WTC11 (cell line): Measurements from ENCODE around the gene P3R3URF. TPM values are rescaled to one million over a fixed set of nuclear protein-coding genes. Genes with fewer than 3 reads are reported as not detected.

ENCODE experiments used
- ATAC-seq: fragments of 200-7000 bp; cut with Tn5 transposase; 2 replicates; pipeline ENCODE4 v1.10.0; 2021; ENCODE audit warnings: mild to moderate bottlenecking, moderate library complexity
- CTCF ChIA-PET: fragments of 300-600 bp; sonication (Branson Sonifier 250); formaldehyde crosslinking; loops from one replicate; lab custom pipeline; 2021; ENCODE audit warnings: antibody characterized with exemption; lab: Charles Lee
- POLR2A ChIA-PET: fragments of 350-600 bp; sonication (Branson Sonifier 250); formaldehyde crosslinking; loops from one replicate; lab custom pipeline; 2021; ENCODE audit warnings: antibody characterized with exemption; lab: Charles Lee
- DNase-seq: peaks from one replicate; pipeline ENCODE4 v3.0.0; 2021; ENCODE audit warnings: low spot score
- H3K27ac Mint-ChIP-seq: 2 replicates; pipeline ENCODE4 v1.8.0; 2021; ENCODE audit warnings: mixed read lengths
- H3K27me3 Mint-ChIP-seq: 2 replicates; pipeline ENCODE4 v1.8.0; 2021; ENCODE audit warnings: low read depth, mild to moderate bottlenecking, moderate library complexity, mixed read lengths
- H3K36me3 Mint-ChIP-seq: 2 replicates; pipeline ENCODE4 v1.8.0; 2021; ENCODE audit warnings: mixed read lengths
- H3K4me1 Mint-ChIP-seq: 2 replicates; pipeline ENCODE4 v1.8.0; 2022; ENCODE audit warnings: mixed read lengths
- H3K4me3 Mint-ChIP-seq: 2 replicates; pipeline ENCODE4 v1.8.0; 2021; ENCODE audit warnings: mild to moderate bottlenecking, moderate library complexity, mixed read lengths
- H3K9me3 Mint-ChIP-seq: 2 replicates; pipeline ENCODE4 v1.8.0; 2021; ENCODE audit warnings: mixed read lengths
- ATF1 ChIP-seq: sonication (generic); formaldehyde crosslinking; IDR thresholded peaks from 2 replicates; pipeline ENCODE4 v1.8.1; 2023; ENCODE audit warnings: mild to moderate bottlenecking, moderate library complexity, missing genetic modification reagents
- JAZF1 ChIP-seq: fragments of 250-450 bp; sonication (Bioruptor Pico); IDR thresholded peaks from 2 replicates; pipeline ENCODE4 v1.9.0; 2021; ENCODE audit warnings: moderate library complexity, mild to moderate bottlenecking, inconsistent platforms
- NFATC4 ChIP-seq: fragments of 250-450 bp; sonication (Bioruptor Pico); IDR thresholded peaks from 2 replicates; pipeline ENCODE4 v1.9.0; 2021; ENCODE audit warnings: mild to moderate bottlenecking
- NFYB ChIP-seq: sonication (generic); formaldehyde crosslinking; conservative IDR thresholded peaks from 2 replicates; pipeline ENCODE4 v1.8.0; 2022; ENCODE audit warnings: low read depth, missing genetic modification reagents
- NR2C2 ChIP-seq: sonication (generic); formaldehyde crosslinking; IDR thresholded peaks from 2 replicates; pipeline ENCODE4 v1.8.0; 2022; ENCODE audit warnings: mild to moderate bottlenecking, missing genetic modification reagents
- OVOL2 ChIP-seq: fragments of 250-450 bp; sonication (Bioruptor Pico); IDR thresholded peaks from 2 replicates; pipeline ENCODE4 v1.9.0; 2021; ENCODE audit warnings: mild to moderate bottlenecking, borderline replicate concordance
- RORB ChIP-seq: fragments of 250-450 bp; sonication (Bioruptor Pico); IDR thresholded peaks from 2 replicates; pipeline ENCODE4 v1.9.0; 2021; ENCODE audit warnings: mild to moderate bottlenecking
- SMAD3 ChIP-seq: sonication (generic); formaldehyde crosslinking; IDR thresholded peaks from 2 replicates; pipeline ENCODE4 v1.8.0; 2022; ENCODE audit warnings: missing genetic modification reagents, mild to moderate bottlenecking, borderline replicate concordance
- ZBTB21 ChIP-seq: sonication (generic); formaldehyde crosslinking; IDR thresholded peaks from 2 replicates; pipeline ENCODE4 v1.8.1; 2023; ENCODE audit warnings: mild to moderate bottlenecking, missing genetic modification reagents, borderline replicate concordance
- ZNF219 ChIP-seq: sonication (generic); formaldehyde crosslinking; IDR thresholded peaks from 2 replicates; pipeline ENCODE4 v1.8.0; 2023; ENCODE audit warnings: missing genetic modification reagents, mild to moderate bottlenecking, borderline replicate concordance
- ZNF232 ChIP-seq: sonication (generic); formaldehyde crosslinking; IDR thresholded peaks from 2 replicates; pipeline ENCODE4 v1.8.0; 2022; ENCODE audit warnings: mild to moderate bottlenecking, missing genetic modification reagents
- ZNF396 ChIP-seq: fragments of 250-450 bp; sonication (Bioruptor Pico); IDR thresholded peaks from 2 replicates; pipeline ENCODE4 v1.8.0; 2021; ENCODE audit warnings: mild to moderate bottlenecking, moderate library complexity, borderline replicate concordance
- ZNF416 ChIP-seq: fragments of 250-450 bp; sonication (Bioruptor Pico); IDR thresholded peaks from 2 replicates; pipeline ENCODE4 v1.9.0; 2021; ENCODE audit warnings: mild to moderate bottlenecking, inconsistent platforms
- total RNA-seq: library from RNA; stranded (reverse); gene quantifications from 3 replicates; pipeline ENCODE4 v1.2.3, GENCODE V29; 2021
- TF ChIP-seq, protein P1 (sequence below): sonication (generic); formaldehyde crosslinking; IDR thresholded peaks from 2 replicates; pipeline ENCODE4 v1.8.0; 2022; ENCODE audit warnings: mild to moderate bottlenecking, missing genetic modification reagents
- TF ChIP-seq, protein P2 (sequence below): sonication (generic); formaldehyde crosslinking; IDR thresholded peaks from 2 replicates; pipeline ENCODE4 v1.8.0; 2023; ENCODE audit warnings: mild to moderate bottlenecking, missing genetic modification reagents
- TF ChIP-seq, protein P3 (sequence below): fragments of 250-450 bp; sonication (Bioruptor Pico); IDR thresholded peaks from 2 replicates; pipeline ENCODE4 v1.9.0; 2021; ENCODE audit warnings: mild to moderate bottlenecking
- TF ChIP-seq, protein P4 (sequence below): sonication (generic); formaldehyde crosslinking; IDR thresholded peaks from 2 replicates; pipeline ENCODE4 v1.8.1; 2023; ENCODE audit warnings: mild to moderate bottlenecking, missing genetic modification reagents

Gene P3R3URF
- total RNA-seq, 1 experiment from 2014 or later = not detected

DNA sequence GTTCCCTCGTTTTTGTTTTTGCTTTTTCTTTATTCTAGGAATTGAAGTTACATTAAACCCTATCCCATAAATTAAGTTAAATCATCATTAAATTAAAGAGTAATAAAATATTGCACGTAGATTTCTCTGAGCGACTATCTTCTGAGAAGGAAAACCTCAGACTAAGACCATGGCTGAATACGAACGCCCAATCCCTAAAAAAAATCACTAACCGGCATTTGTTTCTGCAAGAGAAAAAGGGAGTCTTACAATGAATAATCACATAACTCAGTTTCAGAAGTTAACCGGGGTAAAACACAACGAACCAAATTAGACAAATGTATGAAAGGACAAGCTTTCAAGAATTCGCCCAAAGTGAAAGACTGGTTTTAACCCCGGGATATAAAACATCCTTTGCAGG is 45.2 kb downstream of the P3R3URF start:
- POLR2A ChIA-PET = no interaction called here
- no peak for ATAC-seq
- H3K4me3 Mint-ChIP-seq = peak overlapping the region; percentile 90
- TF ChIP-seq NR2C2 (CRISPR knock-in tag) (no peak), ZBTB21 (CRISPR knock-in tag) (no peak)
- TF ChIP-seq, protein P1, sequence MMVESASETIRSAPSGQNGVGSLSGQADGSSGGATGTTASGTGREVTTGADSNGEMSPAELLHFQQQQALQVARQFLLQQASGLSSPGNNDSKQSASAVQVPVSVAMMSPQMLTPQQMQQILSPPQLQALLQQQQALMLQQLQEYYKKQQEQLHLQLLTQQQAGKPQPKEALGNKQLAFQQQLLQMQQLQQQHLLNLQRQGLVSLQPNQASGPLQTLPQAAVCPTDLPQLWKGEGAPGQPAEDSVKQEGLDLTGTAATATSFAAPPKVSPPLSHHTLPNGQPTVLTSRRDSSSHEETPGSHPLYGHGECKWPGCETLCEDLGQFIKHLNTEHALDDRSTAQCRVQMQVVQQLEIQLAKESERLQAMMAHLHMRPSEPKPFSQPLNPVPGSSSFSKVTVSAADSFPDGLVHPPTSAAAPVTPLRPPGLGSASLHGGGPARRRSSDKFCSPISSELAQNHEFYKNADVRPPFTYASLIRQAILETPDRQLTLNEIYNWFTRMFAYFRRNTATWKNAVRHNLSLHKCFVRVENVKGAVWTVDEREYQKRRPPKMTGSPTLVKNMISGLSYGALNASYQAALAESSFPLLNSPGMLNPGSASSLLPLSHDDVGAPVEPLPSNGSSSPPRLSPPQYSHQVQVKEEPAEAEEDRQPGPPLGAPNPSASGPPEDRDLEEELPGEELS (CRISPR knock-in tag) = no peak
- TF ChIP-seq, protein P2, sequence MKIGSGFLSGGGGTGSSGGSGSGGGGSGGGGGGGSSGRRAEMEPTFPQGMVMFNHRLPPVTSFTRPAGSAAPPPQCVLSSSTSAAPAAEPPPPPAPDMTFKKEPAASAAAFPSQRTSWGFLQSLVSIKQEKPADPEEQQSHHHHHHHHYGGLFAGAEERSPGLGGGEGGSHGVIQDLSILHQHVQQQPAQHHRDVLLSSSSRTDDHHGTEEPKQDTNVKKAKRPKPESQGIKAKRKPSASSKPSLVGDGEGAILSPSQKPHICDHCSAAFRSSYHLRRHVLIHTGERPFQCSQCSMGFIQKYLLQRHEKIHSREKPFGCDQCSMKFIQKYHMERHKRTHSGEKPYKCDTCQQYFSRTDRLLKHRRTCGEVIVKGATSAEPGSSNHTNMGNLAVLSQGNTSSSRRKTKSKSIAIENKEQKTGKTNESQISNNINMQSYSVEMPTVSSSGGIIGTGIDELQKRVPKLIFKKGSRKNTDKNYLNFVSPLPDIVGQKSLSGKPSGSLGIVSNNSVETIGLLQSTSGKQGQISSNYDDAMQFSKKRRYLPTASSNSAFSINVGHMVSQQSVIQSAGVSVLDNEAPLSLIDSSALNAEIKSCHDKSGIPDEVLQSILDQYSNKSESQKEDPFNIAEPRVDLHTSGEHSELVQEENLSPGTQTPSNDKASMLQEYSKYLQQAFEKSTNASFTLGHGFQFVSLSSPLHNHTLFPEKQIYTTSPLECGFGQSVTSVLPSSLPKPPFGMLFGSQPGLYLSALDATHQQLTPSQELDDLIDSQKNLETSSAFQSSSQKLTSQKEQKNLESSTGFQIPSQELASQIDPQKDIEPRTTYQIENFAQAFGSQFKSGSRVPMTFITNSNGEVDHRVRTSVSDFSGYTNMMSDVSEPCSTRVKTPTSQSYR (CRISPR knock-in tag) = no peak
- peaks cover 30% of the 10 kb centered on the region for H3K27me3 Mint-ChIP-seq
- H3K27ac Mint-ChIP-seq = no peak overlapping the region
- no peaks in the 10 kb centered on the region for H3K36me3 Mint-ChIP-seq
- peaks cover 23% of the 10 kb centered on the region for H3K4me1 Mint-ChIP-seq
- CTCF ChIA-PET = interaction anchor here (1.4 kb wide), 1 partner anchor 114 kb away, joined by 3 read pairs; no protein-coding TSS in a partner anchor
- no peak for DNase-seq
- no peaks in the 10 kb centered on the region for H3K9me3 Mint-ChIP-seq

DNA sequence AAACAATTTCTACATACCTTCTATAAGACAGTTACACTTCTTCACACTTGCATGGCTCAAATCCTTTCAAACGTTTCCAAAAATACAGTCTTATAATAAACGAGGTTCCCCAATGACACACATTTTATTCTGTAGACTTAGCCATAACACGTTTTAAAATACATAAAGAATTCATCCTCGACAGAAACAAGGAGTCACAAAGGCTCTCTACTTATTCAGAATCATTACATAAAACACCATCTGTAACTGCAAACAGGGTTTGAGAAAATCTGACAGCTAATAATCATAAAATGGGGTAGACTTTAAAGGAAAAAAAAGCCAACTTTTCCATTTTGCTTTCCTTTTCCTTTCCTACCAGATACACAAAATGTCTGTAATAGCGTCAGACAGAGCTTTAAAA is 45.7 kb downstream of the P3R3URF start:
- H3K27me3 Mint-ChIP-seq = peaks cover 29% of the 10 kb centered on the region
- no peaks in the 10 kb centered on the region for H3K9me3 Mint-ChIP-seq
- peaks cover 23% of the 10 kb centered on the region for H3K4me1 Mint-ChIP-seq
- no peak for DNase-seq
- TF ChIP-seq, protein P2 (CRISPR knock-in tag) = no peak
- TF ChIP-seq SMAD3 (CRISPR knock-in tag) = no peak
- no peak for TF ChIP-seq ATF1 (CRISPR knock-in tag)
- no peak for TF ChIP-seq ZNF232 (CRISPR knock-in tag)
- TF ChIP-seq, protein P3, sequence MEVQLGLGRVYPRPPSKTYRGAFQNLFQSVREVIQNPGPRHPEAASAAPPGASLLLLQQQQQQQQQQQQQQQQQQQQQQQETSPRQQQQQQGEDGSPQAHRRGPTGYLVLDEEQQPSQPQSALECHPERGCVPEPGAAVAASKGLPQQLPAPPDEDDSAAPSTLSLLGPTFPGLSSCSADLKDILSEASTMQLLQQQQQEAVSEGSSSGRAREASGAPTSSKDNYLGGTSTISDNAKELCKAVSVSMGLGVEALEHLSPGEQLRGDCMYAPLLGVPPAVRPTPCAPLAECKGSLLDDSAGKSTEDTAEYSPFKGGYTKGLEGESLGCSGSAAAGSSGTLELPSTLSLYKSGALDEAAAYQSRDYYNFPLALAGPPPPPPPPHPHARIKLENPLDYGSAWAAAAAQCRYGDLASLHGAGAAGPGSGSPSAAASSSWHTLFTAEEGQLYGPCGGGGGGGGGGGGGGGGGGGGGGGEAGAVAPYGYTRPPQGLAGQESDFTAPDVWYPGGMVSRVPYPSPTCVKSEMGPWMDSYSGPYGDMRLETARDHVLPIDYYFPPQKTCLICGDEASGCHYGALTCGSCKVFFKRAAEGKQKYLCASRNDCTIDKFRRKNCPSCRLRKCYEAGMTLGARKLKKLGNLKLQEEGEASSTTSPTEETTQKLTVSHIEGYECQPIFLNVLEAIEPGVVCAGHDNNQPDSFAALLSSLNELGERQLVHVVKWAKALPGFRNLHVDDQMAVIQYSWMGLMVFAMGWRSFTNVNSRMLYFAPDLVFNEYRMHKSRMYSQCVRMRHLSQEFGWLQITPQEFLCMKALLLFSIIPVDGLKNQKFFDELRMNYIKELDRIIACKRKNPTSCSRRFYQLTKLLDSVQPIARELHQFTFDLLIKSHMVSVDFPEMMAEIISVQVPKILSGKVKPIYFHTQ = no peak
- no peak for TF ChIP-seq RORB (CRISPR knock-in tag)
- no peak for TF ChIP-seq OVOL2 (CRISPR knock-in tag)
- no peak for TF ChIP-seq JAZF1
- TF ChIP-seq NFYB (CRISPR knock-in tag) = no peak
- TF ChIP-seq, protein P4, sequence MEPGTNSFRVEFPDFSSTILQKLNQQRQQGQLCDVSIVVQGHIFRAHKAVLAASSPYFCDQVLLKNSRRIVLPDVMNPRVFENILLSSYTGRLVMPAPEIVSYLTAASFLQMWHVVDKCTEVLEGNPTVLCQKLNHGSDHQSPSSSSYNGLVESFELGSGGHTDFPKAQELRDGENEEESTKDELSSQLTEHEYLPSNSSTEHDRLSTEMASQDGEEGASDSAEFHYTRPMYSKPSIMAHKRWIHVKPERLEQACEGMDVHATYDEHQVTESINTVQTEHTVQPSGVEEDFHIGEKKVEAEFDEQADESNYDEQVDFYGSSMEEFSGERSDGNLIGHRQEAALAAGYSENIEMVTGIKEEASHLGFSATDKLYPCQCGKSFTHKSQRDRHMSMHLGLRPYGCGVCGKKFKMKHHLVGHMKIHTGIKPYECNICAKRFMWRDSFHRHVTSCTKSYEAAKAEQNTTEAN (CRISPR knock-in tag) = no peak
- TF ChIP-seq ZNF416 (CRISPR knock-in tag) = no peak
- TF ChIP-seq ZNF396 (CRISPR knock-in tag) = no peak
- TF ChIP-seq ZNF219 (CRISPR knock-in tag) = no peak
- no peak for TF ChIP-seq NFATC4 (CRISPR knock-in tag)
- CTCF ChIA-PET = no interaction called here
- no peaks in the 10 kb centered on the region for H3K36me3 Mint-ChIP-seq
- no peak overlapping the region for H3K27ac Mint-ChIP-seq
- no peak for ATAC-seq
- H3K4me3 Mint-ChIP-seq = peak overlapping the region; percentile 90
- POLR2A ChIA-PET = no interaction called here
